Activated naive CD4-positive, alpha-beta T cell treated with anti-CD3 and anti-CD28 coated beads, Interleukin-2, amount 10 ng/mL, durations not matched to agents 7 days and 5 days (primary cell): Measurements from ENCODE around the gene DENND1C.

Experiments used
- CTCF ChIA-PET: fragments of 350-600 bp; sonication (Branson Sonifier 250); formaldehyde crosslinking; loops from one replicate; lab custom pipeline; 2021; ENCODE audit warnings: antibody characterized with exemption; lab: Charles Lee
- DNase-seq: peaks from one replicate; pipeline ENCODE4 v3.0.0-alpha.2; 2020
- H3K27ac Mint-ChIP-seq: one replicate; pipeline ENCODE4 v1.8.0; 2021; ENCODE audit warnings: mild to moderate bottlenecking, moderate library complexity, mixed read lengths
- H3K27me3 Mint-ChIP-seq: one replicate; pipeline ENCODE4 v1.8.0; 2021; ENCODE audit warnings: mild to moderate bottlenecking, mixed read lengths
- H3K36me3 Mint-ChIP-seq: one replicate; pipeline ENCODE4 v1.8.0; 2021; ENCODE audit warnings: mixed read lengths
- H3K4me1 Mint-ChIP-seq: one replicate; pipeline ENCODE4 v1.8.0; 2021; ENCODE audit warnings: mixed read lengths
- H3K4me3 Mint-ChIP-seq: one replicate; pipeline ENCODE4 v1.8.0; 2021; ENCODE audit warnings: mild to moderate bottlenecking, moderate library complexity, mixed read lengths
- H3K9me3 Mint-ChIP-seq: one replicate; pipeline ENCODE4 v1.8.0; 2021; ENCODE audit warnings: mixed read lengths

DENND1C gene

GRCh38 chr19:6499052-6499790 is 17.6 kb upstream of the DENND1C start:
- Mint-ChIP-seq H3K27ac (no peak overlapping the region), H3K9me3 (no peaks in the 10 kb centered on the region), H3K4me3 (no peak overlapping the region), H3K4me1 (peaks cover 20% of the 10 kb centered on the region), H3K27me3 (peaks cover 55% of the 10 kb centered on the region), H3K36me3 (no peaks in the 10 kb centered on the region)
- DNase-seq = no peak
- CTCF ChIA-PET = no interaction called here

DNA sequence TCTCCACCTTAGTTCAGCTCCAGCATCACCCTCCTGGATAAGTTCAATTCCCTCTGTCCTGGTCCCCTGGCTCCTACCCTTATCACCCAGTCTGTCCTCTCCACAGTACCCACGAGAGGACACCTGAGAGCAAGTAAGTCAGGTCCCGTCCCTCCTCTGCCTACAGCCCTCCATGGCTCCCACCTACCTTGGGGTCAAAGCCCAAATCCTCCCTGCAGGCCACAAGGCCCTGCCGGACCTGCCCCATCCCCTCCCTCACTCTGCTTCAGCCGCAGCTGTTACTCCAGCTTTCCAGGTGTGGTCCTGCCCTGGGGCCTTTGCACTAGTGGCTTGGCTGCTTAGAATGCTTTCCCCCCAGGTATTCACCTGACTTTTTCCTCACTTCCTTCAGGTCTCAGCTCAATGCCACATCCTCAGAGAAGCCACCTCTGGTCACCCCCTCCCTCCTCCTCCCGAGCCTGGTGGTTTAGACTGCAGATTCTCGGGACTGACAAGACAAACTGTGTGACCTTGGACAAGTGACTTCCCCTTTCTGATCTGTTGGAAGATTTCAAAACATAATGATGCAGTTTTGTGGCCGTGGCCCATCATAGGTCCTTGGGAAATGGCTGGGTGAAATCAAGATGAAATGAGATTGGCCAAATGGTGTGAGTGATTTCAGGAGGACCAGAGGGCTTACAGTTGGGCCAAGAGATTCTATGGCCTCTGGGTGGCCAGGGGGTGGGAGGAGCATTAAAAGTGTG is 16.9 kb upstream of the DENND1C start:
- H3K27ac Mint-ChIP-seq = no peak overlapping the region
- CTCF ChIA-PET = interaction anchor here (1.0 to 1.3 kb wide), 2 partner anchors 9 to 18 kb away, joined by 3 to 4 read pairs; no protein-coding TSS in a partner anchor
- H3K36me3 Mint-ChIP-seq = no peaks in the 10 kb centered on the region

GRCh38 chr19:6495947-6496346 is 14.4 kb upstream of the DENND1C start:
- Mint-ChIP-seq H3K27me3 (peaks cover 25% of the 10 kb centered on the region), H3K36me3 (no peaks in the 10 kb centered on the region), H3K4me1 (peaks cover 8% of the 10 kb centered on the region), H3K4me3 (no peak overlapping the region), H3K9me3 (peaks cover 10% of the 10 kb centered on the region), H3K27ac (no peak overlapping the region)
- no peak for DNase-seq
- CTCF ChIA-PET = no interaction called here

More for the DNA sequence above, 16.9 kb upstream of the DENND1C start:
- no peak for DNase-seq
- H3K9me3 Mint-ChIP-seq = no peaks in the 10 kb centered on the region
- no peak overlapping the region for H3K4me3 Mint-ChIP-seq
- peaks cover 50% of the 10 kb centered on the region for H3K27me3 Mint-ChIP-seq
- peaks cover 16% of the 10 kb centered on the region for H3K4me1 Mint-ChIP-seq

- no peak overlapping the region for H3K27ac Mint-ChIP-seq
- H3K4me3 Mint-ChIP-seq = no peak overlapping the region
- no peak for DNase-seq
- H3K36me3 Mint-ChIP-seq = no peaks in the 10 kb centered on the region
- CTCF ChIA-PET = no interaction called here
- H3K4me1 Mint-ChIP-seq = peaks cover 15% of the 10 kb centered on the region
- peaks cover 10% of the 10 kb centered on the region for H3K9me3 Mint-ChIP-seq
- H3K27me3 Mint-ChIP-seq = peaks cover 15% of the 10 kb centered on the region
These were observed 12.9 kb upstream of the DENND1C start for GRCh38 chr19:6494438-6495036.

GRCh38 chr19:6491802-6492592 is 10.4 kb upstream of the DENND1C start:
- Mint-ChIP-seq H3K4me3 (no peak overlapping the region), H3K27ac (no peak overlapping the region), H3K9me3 (peaks cover 10% of the 10 kb centered on the region), H3K4me1 (peaks cover 10% of the 10 kb centered on the region), H3K27me3 (peaks cover 9% of the 10 kb centered on the region), H3K36me3 (no peaks in the 10 kb centered on the region)
- CTCF ChIA-PET = interaction anchor here (0.8 to 4.5 kb wide), 3 partner anchors 10 to 190 kb away, joined by 4 to 14 read pairs (median 5); partner anchors contain the start of gene DENND1C
- no peak for DNase-seq

DNA sequence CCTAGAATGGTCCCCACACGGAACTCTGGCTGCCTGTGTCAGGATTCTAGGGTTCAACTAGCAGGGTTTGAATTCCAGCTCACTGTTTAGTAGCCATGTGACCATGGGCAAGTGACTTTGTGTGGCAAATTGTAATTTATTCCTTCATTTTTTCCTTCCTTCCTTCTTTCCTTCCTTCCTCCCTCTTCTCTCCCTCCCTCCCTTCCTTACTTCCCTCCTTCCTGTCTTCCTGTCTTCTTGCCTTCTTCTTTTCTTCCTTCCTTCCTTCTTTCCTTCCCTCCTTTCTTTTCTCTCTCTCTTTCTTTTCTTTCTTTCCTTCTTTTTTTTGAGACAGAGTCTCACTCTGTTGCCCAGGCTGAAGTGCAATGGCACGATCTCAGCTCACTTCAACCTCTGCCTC is 8.5 kb upstream of the DENND1C start:
- H3K27me3 Mint-ChIP-seq = peaks cover 9% of the 10 kb centered on the region
- peaks cover 10% of the 10 kb centered on the region for H3K9me3 Mint-ChIP-seq
- DNase-seq = no peak
- H3K27ac Mint-ChIP-seq = no peak overlapping the region
- H3K4me3 Mint-ChIP-seq = no peak overlapping the region
- H3K36me3 Mint-ChIP-seq = no peaks in the 10 kb centered on the region
- CTCF ChIA-PET = interaction anchor here (4.5 kb wide), 1 partner anchor 8 kb away, joined by 14 read pairs; the partner anchor contains the start of gene DENND1C
- H3K4me1 Mint-ChIP-seq = peaks cover 10% of the 10 kb centered on the region

DNA sequence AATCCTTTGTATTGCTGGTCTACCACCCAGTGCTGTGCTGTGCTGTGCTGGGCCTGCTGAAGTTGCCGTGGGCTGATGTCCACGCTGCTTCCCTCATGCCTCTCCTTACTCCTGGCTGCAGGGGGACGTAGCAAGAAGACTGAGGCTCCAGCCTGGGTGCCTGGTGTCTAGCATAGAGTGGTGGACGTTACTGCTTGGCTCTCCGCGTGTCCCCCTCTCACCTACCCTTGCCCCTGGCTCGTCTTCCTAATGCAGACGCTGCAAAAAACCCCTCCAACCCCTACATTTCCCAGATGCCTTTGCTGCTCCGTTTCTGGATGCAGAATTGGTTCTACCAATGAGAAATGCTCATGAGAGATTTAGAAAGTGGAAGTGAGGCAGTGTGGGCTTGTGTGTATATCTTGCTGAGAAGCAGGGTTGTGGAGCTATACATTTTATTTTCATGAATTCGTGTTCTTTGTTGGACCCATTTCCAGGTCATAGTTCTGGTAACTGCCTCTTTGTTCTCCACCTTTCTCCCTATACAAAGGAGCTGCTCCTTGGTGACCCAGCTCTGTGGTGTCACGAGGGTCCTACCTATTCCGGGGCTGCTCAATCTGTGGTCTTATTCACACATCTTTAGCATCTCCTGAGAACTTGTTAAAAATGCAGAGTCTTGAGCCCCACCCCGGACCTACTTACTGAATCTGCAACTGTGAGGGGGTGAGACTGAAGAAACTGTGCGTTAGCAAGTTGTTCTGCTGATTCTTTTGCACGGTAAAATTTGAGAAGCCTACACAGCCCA is 7.9 kb upstream of the DENND1C start:
- no peak for DNase-seq
- H3K4me3 Mint-ChIP-seq = peak overlapping the region; percentile 20

DNA sequence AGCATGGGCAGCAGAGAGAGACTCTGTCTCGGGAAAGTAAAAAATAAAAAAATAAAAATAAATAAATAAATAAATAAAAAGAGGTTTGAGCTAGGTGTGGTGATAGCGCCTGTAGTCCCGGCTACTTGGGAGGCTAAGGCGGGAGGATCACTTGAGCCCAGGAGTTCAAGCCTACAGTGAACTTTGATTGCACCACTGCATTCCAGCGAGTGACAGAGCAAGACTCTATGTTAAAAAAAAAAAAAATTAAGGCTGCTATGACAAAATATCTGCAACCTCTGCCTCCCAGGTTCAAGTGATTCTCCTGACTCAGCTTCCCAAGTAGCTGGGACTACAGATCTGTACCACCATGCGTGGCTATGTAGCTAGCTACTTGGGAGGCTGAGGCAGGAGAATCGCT is 3.2 kb upstream of the DENND1C start:
- DNase-seq = no peak
- CTCF ChIA-PET = no interaction called here
- peaks cover 32% of the 10 kb centered on the region for H3K4me1 Mint-ChIP-seq
- peaks cover 4% of the 10 kb centered on the region for H3K27me3 Mint-ChIP-seq
- no peak overlapping the region for H3K4me3 Mint-ChIP-seq
- H3K9me3 Mint-ChIP-seq = no peaks in the 10 kb centered on the region
- no peak overlapping the region for H3K27ac Mint-ChIP-seq
- H3K36me3 Mint-ChIP-seq = peaks cover 1% of the 10 kb centered on the region

More for the DNA sequence above, 7.9 kb upstream of the DENND1C start:
- H3K9me3 Mint-ChIP-seq = peaks cover 10% of the 10 kb centered on the region
- H3K27me3 Mint-ChIP-seq = peaks cover 9% of the 10 kb centered on the region
- H3K27ac Mint-ChIP-seq = peak overlapping the region; percentile 73
- no peaks in the 10 kb centered on the region for H3K36me3 Mint-ChIP-seq
- H3K4me1 Mint-ChIP-seq = peaks cover 10% of the 10 kb centered on the region
- CTCF ChIA-PET = interaction anchor here (4.5 kb wide), 1 partner anchor 8 kb away, joined by 14 read pairs; the partner anchor contains the start of gene DENND1C

GRCh38 chr19:6484230-6484629 is 2.6 kb upstream of the DENND1C start:
- Mint-ChIP-seq H3K27ac (no peak overlapping the region), H3K9me3 (no peaks in the 10 kb centered on the region), H3K36me3 (peaks cover 1% of the 10 kb centered on the region), H3K4me1 (peaks cover 34% of the 10 kb centered on the region), H3K27me3 (peaks cover 1% of the 10 kb centered on the region), H3K4me3 (no peak overlapping the region)
- no peak for DNase-seq
- CTCF ChIA-PET = no interaction called here

GRCh38 chr19:6483235-6483634 is 1.6 kb upstream of the DENND1C start:
- H3K9me3 Mint-ChIP-seq = no peaks in the 10 kb centered on the region
- H3K36me3 Mint-ChIP-seq = peaks cover 4% of the 10 kb centered on the region
- H3K4me1 Mint-ChIP-seq = peaks cover 36% of the 10 kb centered on the region
- DNase-seq = no peak
- CTCF ChIA-PET = no interaction called here
- no peak overlapping the region for H3K4me3 Mint-ChIP-seq
- H3K27me3 Mint-ChIP-seq = no peaks in the 10 kb centered on the region
- H3K27ac Mint-ChIP-seq = no peak overlapping the region

GRCh38 chr19:6482343-6482686 is 728 bp upstream of the DENND1C start:
- CTCF ChIA-PET = interaction anchor here (1.8 kb wide), 1 partner anchor 9 kb away, joined by 14 read pairs; no protein-coding TSS in a partner anchor
- Mint-ChIP-seq H3K4me1 (peaks cover 36% of the 10 kb centered on the region), H3K4me3 (peak overlapping the region; percentile 93), H3K9me3 (no peaks in the 10 kb centered on the region), H3K27ac (peak overlapping the region; percentile 92), H3K27me3 (no peaks in the 10 kb centered on the region), H3K36me3 (peaks cover 4% of the 10 kb centered on the region)
- no peak for DNase-seq

DNA sequence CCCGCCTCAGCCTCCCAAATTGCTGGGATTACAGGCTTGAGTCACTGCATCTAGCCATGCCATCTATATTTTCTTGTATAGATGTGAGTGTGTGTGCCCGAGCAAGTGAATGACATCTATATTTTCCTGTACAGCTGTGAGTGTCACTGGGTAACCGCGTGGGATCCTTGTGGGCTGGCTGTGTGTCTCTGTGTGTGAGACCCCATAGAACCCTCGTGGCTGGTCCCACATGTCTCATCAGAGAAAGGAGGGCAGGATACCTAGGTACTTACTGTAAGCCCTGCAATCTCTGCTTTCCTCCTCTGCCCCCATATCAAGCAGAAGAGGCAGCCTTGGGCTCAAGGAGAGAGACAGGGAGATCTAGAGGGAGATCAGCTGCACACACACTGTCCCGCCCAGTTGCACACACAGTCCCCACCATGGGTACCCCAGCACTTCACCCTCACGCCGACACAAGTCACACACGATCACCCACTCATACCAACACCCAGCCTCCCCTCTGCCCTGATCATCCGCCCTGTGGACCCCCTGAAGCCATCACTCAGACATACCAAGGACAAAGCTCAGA is 655 bp downstream of the DENND1C start:
- H3K36me3 Mint-ChIP-seq = peaks cover 11% of the 10 kb centered on the region
- peak; percentile 43 for DNase-seq

More for the DNA sequence above, 655 bp downstream of the DENND1C start:
- Mint-ChIP-seq H3K4me1 (peaks cover 36% of the 10 kb centered on the region), H3K27ac (peak overlapping the region; percentile 92), H3K4me3 (peak overlapping the region; percentile 93), H3K9me3 (no peaks in the 10 kb centered on the region), H3K27me3 (no peaks in the 10 kb centered on the region)
- CTCF ChIA-PET = interaction anchor here (0.6 to 1.8 kb wide), 6 partner anchors 10 to 677 kb away, joined by 3 to 14 read pairs (median 4); no protein-coding TSS in a partner anchor
